OCI-LY1 (cell line): Measurements from ENCODE around the gene S100B.
"Not testable (repeated sequence)": the region's sequence is repeated elsewhere in the genome, so short reads cannot be mapped to it uniquely, and the experiment has no call there.

Experiments
- H2AFZ ChIP-seq: fragments of 200-600 bp; sonication (generic), shearing (Covaris generic); 2 replicates; pipeline ENCODE4 v1.6.0; 2014; ENCODE audit warnings: antibody characterized with exemption, mild to moderate bottlenecking, low read length
- H3F3A ChIP-seq: fragments of 200-600 bp; sonication (generic), shearing (Covaris generic); 2 replicates; pipeline ENCODE4 v1.6.0; 2014; ENCODE audit warnings: mild to moderate bottlenecking, antibody characterized with exemption, low read length, moderate library complexity; ENCODE audit not compliant: insufficient read depth
- H3K27ac ChIP-seq: fragments of 200-600 bp; sonication (generic); 2 replicates; pipeline ENCODE4 v1.5.1; 2014; ENCODE audit warnings: low read length, mixed run types, mild to moderate bottlenecking, low read depth; ENCODE audit not compliant: poor library complexity, severe bottlenecking
- H3K27me3 ChIP-seq: fragments of 200-600 bp; sonication (generic); 2 replicates; pipeline ENCODE4 v1.6.0; 2014; ENCODE audit warnings: antibody characterized with exemption, mild to moderate bottlenecking, low read length, moderate library complexity; ENCODE audit not compliant: insufficient read depth
- H3K36me3 ChIP-seq: fragments of 200-600 bp; sonication (generic); 2 replicates; pipeline ENCODE4 v1.6.1; 2014; ENCODE audit warnings: mild to moderate bottlenecking, antibody characterized with exemption, low read length, moderate library complexity, mixed read lengths; ENCODE audit not compliant: insufficient read depth
- H3K4me1 ChIP-seq: fragments of 200-600 bp; sonication (generic); 2 replicates; pipeline ENCODE4 v1.5.1; 2014; ENCODE audit warnings: mild to moderate bottlenecking, low read length, moderate library complexity; ENCODE audit not compliant: insufficient read depth, severe bottlenecking
- H3K4me2 ChIP-seq: fragments of 200-600 bp; sonication (generic), shearing (Covaris generic); 2 replicates; pipeline ENCODE4 v1.6.1; 2014; ENCODE audit warnings: low read length
- H3K4me3 ChIP-seq: fragments of 200-600 bp; sonication (generic); 2 replicates; pipeline ENCODE4 v1.5.1; 2014; ENCODE audit warnings: low read length, low read depth, mild to moderate bottlenecking, mixed read lengths; ENCODE audit not compliant: poor library complexity, severe bottlenecking
- H3K79me2 ChIP-seq: fragments of 200-600 bp; shearing (Covaris generic); 2 replicates; pipeline ENCODE4 v1.6.1; 2016; ENCODE audit warnings: mixed run types, low read length, mixed read lengths; ENCODE audit not compliant: insufficient read depth
- H3K9ac ChIP-seq: fragments of 200-600 bp; sonication (generic), shearing (Covaris generic); 2 replicates; pipeline ENCODE4 v1.6.1; 2014; ENCODE audit warnings: mild to moderate bottlenecking, low read length, mixed read lengths
- H3K9me2 ChIP-seq: fragments of 200-600 bp; sonication (generic), shearing (Covaris generic); 2 replicates; pipeline ENCODE4 v1.6.1; 2014; ENCODE audit warnings: low read depth, mild to moderate bottlenecking, low read length, mixed read lengths
- H3K9me3 ChIP-seq: fragments of 200-600 bp; shearing (Covaris generic); 2 replicates; pipeline ENCODE4 v1.6.1; 2014; ENCODE audit warnings: low read length, mixed read lengths
- H4K20me1 ChIP-seq: fragments of 200-600 bp; sonication (generic), shearing (Covaris generic); 2 replicates; pipeline ENCODE4 v1.6.0; 2016; ENCODE audit warnings: mild to moderate bottlenecking, low read length; ENCODE audit not compliant: insufficient read depth
- EZH2 ChIP-seq: fragments of 200-600 bp; sonication (generic), shearing (Covaris generic); IDR thresholded peaks from 2 replicates; pipeline ENCODE4 v1.8.0; 2017; ENCODE audit warnings: borderline replicate concordance, mixed run types, mild to moderate bottlenecking, antibody characterized with exemption, low read length, moderate library complexity, mixed read lengths
- TF ChIP-seq, protein P1 (sequence below): fragments of 200-600 bp; sonication (generic), shearing (Covaris generic); IDR thresholded peaks from 2 replicates; pipeline ENCODE4 v1.5.1; 2017; ENCODE audit warnings: mild to moderate bottlenecking, antibody characterized with exemption, low read length, moderate library complexity, mixed read lengths

S100B gene

GRCh38 chr21:46634427-46634826 is 29.5 kb upstream of the S100B start:
- Histone ChIP-seq H3K9me3 (no peaks in the 10 kb centered on the region), H3K4me2 (peak overlapping the region; percentile 93; the same call in 1 of the 2 replicates), H3K4me1 (peaks cover 37% of the 10 kb centered on the region), H3K36me3 (no peaks in the 10 kb centered on the region), H4K20me1 (no peaks in the 10 kb centered on the region), H3K27me3 (no peaks in the 10 kb centered on the region), H3K9me2 (no peaks in the 10 kb centered on the region), H3K27ac (no peak overlapping the region), H2AFZ (no peak overlapping the region), H3K9ac (peak overlapping the region; percentile 76; the same call in 1 of the 2 replicates), H3K4me3 (peak overlapping the region; percentile 81), H3K79me2 (no peaks in the 10 kb centered on the region), H3F3A (peaks cover 4% of the 10 kb centered on the region; the same call in 1 of the 2 replicates)
- TF ChIP-seq, protein P1, sequence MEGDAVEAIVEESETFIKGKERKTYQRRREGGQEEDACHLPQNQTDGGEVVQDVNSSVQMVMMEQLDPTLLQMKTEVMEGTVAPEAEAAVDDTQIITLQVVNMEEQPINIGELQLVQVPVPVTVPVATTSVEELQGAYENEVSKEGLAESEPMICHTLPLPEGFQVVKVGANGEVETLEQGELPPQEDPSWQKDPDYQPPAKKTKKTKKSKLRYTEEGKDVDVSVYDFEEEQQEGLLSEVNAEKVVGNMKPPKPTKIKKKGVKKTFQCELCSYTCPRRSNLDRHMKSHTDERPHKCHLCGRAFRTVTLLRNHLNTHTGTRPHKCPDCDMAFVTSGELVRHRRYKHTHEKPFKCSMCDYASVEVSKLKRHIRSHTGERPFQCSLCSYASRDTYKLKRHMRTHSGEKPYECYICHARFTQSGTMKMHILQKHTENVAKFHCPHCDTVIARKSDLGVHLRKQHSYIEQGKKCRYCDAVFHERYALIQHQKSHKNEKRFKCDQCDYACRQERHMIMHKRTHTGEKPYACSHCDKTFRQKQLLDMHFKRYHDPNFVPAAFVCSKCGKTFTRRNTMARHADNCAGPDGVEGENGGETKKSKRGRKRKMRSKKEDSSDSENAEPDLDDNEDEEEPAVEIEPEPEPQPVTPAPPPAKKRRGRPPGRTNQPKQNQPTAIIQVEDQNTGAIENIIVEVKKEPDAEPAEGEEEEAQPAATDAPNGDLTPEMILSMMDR: no peak
- no peak for TF ChIP-seq EZH2

DNA sequence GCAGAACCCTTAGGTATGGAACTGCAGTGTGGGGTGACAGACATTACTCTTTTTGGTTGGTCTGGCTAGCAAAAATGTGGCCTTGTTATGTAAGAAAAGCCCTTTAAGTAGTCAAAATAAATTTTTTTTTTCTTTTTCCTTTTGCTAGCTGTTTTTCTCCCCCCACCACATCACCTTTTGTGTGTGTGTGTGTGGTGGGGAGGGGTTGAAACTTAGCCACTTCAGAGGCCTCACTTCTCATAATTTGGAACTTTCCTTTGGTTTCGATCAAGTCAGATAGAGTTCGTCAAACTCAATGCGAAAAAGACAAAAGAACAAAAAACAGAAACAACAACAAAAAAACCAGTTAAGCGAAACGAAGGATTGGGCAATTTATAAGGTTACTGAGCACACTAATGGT is 28.7 kb upstream of the S100B start:
- H3K4me2 ChIP-seq: no peak overlapping the region
- peaks cover 36% of the 10 kb centered on the region for H3K4me1 ChIP-seq
- TF ChIP-seq EZH2: no peak
- TF ChIP-seq, protein P1: no peak

DNA sequence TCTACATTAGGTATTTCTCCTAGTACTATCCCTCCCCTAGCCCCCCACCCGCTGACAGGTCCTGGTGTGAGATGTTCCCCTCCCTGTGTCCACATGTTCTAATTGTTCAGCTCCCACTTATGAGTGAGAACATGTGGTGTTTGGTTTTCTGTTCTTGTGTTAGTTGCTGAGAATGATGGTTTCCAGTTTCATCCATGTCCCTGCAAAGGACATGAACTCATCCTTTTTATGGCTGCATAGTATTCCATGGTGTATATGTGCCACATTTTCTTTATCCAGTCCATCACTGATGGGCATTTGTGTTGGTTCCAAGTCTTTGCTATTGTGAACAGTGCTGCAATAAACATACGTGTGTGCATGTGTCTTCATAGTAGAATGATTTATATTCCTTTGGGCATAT is 26.0 kb upstream of the S100B start:
- not testable (repeated sequence) for H3K9me2 ChIP-seq, H3K4me2 ChIP-seq, H3K4me1 ChIP-seq, H2AFZ ChIP-seq, H4K20me1 ChIP-seq, H3K79me2 ChIP-seq, H3K4me3 ChIP-seq, H3K36me3 ChIP-seq, H3K9ac ChIP-seq, H3K9me3 ChIP-seq, H3K27ac ChIP-seq, H3K27me3 ChIP-seq, H3F3A ChIP-seq

More for the DNA sequence above, 28.7 kb upstream of the S100B start:
- H3K9ac ChIP-seq: no peak overlapping the region
- H3K27me3 ChIP-seq: no peaks in the 10 kb centered on the region
- H3F3A ChIP-seq: peaks cover 4% of the 10 kb centered on the region; the same call in 1 of the 2 replicates
- no peaks in the 10 kb centered on the region for H3K9me2 ChIP-seq
- no peaks in the 10 kb centered on the region for H3K79me2 ChIP-seq
- H2AFZ ChIP-seq: no peak overlapping the region
- H4K20me1 ChIP-seq: no peaks in the 10 kb centered on the region
- H3K36me3 ChIP-seq: no peaks in the 10 kb centered on the region
- H3K4me3 ChIP-seq: no peak overlapping the region
- H3K9me3 ChIP-seq: no peaks in the 10 kb centered on the region
- H3K27ac ChIP-seq: no peak overlapping the region

DNA sequence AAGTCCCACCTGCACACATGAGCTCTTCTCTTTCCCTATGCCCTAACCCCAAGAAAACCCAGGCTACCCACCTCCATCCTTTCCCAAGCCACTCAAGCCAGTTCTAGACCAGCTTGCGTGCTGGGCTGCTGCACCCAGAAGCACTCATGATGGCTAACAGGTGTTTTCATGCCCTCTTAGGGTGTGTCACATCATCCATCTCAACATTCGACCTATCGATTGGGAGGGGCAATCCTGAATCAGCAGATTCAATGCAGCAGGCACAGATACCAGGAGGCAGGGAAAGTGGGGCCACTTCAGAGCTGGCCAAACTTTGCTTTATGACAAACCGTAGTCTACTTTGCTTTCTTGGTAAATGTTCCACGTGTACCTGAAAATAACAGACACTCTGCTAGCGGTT is 24.0 kb upstream of the S100B start:
- H3K36me3 ChIP-seq: peaks cover 4% of the 10 kb centered on the region; the same call in 1 of the 2 replicates
- no peaks in the 10 kb centered on the region for H3K79me2 ChIP-seq
- H3K27me3 ChIP-seq: peaks cover 4% of the 10 kb centered on the region; the same call in 1 of the 2 replicates
- H3F3A ChIP-seq: no peaks in the 10 kb centered on the region
- H2AFZ ChIP-seq: no peak overlapping the region
- no peak for TF ChIP-seq EZH2
- TF ChIP-seq, protein P1: no peak
- no peak overlapping the region for H3K27ac ChIP-seq
- no peak overlapping the region for H3K9ac ChIP-seq
- no peaks in the 10 kb centered on the region for H3K9me2 ChIP-seq
- no peaks in the 10 kb centered on the region for H3K4me1 ChIP-seq
- no peak overlapping the region for H3K4me2 ChIP-seq
- H3K4me3 ChIP-seq: no peak overlapping the region
- H3K9me3 ChIP-seq: peaks cover 14% of the 10 kb centered on the region
- no peaks in the 10 kb centered on the region for H4K20me1 ChIP-seq
